ENCODE measurements around the gene KANSL2.
"Not testable (repeated sequence)": the region's sequence is repeated elsewhere in the genome, so short reads cannot be mapped to it uniquely, and the experiment has no call there.

KANSL2 gene, protein sequence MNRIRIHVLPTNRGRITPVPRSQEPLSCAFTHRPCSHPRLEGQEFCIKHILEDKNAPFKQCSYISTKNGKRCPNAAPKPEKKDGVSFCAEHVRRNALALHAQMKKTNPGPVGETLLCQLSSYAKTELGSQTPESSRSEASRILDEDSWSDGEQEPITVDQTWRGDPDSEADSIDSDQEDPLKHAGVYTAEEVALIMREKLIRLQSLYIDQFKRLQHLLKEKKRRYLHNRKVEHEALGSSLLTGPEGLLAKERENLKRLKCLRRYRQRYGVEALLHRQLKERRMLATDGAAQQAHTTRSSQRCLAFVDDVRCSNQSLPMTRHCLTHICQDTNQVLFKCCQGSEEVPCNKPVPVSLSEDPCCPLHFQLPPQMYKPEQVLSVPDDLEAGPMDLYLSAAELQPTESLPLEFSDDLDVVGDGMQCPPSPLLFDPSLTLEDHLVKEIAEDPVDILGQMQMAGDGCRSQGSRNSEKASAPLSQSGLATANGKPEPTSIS

DNA sequence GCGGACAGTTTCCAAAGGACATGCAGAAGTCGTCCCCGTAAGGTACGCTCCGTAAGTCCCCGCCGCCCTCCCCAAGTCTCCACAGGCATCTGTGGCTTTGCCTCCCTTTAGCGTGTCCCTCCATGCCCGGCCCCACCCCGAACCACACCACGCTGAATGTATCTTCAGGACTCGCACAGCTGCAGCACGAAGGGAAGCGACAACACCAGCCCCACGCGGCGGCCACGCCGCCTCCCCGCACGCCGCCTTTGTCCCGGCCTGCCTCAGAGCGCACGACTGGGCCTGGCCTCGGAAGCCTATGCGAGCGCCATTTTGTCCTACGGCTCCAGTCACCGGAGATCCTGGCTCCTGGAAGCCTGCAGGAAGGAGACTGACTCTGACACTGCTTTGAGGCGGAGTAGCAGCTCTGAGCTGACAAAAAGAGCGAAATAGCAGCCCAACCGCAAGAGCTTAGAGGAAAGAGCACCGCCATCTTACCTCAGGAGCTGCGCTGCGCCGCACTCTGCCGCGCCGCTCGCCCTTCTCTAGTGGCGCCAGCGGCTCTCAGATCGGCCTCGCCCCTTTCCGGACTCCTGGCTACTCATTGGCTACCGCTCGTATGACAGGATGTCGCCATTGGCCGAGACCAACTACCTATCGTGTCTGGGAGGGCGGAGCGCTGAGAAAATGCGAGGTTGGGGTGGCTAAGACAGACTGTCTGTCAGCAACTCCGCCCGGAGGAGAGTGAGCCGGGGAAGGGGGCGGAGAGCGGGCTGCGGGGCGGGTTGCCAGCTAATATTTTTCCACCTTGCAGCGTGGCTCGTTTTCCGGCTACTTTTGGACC is at the start of gene KANSL2:
KANSL2 (minus strand) TSS at position 529 of the 823 bp plus-strand sequence. CDS start 606 bp downstream, outside the sequence.
- DNase-seq: peak; percentile 97

DNA sequence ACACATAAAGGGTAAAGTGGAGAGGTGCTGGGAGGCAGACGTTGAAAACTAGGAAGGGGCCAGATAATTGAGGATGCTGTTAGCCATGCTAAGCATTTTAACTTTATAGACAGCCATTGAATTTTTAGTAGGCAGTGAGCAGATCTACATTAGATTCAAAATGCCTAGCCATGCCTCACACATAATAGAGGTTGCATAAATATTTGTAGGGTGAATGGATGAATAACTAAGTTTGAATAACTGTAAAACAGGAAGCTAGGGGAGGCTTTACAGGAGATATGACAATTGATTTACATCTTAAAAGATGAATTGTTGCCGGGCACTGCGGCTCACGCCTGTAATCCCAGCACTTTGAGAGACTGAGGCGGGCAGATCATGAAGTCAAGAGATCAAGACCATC is 46.8 kb upstream of the KANSL2 start:
- DNase-seq: no peak

DNA sequence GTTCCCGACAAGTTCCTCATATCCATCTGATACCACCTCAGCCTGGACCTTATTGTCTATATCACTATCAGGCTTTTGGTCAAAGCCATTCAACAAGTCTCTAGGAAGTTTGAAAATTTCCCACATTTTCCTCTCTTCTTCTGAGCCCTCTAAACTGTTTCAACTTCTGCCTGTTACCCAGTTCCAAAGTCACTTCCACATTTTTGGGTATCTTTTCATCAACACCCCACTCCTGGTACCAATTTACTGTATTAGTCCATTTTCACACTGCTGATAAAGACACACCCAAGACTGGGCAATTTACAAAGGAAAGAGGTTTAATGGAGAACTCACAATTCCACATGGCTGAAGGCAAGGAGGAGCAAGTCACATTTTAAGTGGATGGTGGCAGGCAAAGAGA is 38.7 kb upstream of the KANSL2 start:
- DNase-seq: not testable (repeated sequence)

DNA sequence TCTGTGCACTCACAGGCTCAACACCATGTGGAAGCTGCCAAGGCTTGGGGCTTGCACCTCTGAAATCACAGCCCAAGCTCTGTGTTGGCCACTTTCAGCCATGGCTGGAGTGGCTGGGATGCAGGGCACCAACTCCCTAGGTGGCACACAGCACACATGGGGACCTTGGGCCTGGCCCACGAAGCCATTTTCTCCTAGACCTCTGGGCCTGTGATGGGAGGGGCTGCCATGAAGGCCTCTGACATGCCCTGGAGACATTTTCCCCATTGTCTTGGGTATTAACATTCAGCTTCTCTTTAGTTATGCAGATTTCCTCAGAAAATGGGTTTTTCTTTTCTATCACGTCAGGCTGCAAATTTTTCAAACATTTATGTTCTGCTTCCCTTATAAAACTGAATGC is 38.1 kb upstream of the KANSL2 start:
- not testable (repeated sequence) for DNase-seq

DNA sequence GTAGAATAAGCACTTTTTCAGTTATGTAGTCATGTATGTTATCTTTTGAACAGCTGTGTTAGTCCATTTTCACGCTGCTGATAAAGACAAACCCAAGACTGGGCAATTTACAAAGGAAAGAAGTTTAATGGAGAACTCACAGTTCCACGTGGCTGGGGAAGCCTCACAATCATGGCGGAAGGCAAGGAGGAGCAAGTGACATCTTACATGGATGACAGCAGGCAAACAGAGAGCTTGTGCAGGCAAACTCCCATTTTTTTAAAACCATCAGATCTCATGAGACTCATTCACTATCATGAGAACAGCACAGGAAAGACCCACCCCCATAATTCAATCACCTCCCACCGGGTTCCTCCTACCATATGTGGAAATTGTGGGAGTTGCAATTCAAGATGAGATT is 37.0 kb upstream of the KANSL2 start:
- DNase-seq: not testable (repeated sequence)

DNA sequence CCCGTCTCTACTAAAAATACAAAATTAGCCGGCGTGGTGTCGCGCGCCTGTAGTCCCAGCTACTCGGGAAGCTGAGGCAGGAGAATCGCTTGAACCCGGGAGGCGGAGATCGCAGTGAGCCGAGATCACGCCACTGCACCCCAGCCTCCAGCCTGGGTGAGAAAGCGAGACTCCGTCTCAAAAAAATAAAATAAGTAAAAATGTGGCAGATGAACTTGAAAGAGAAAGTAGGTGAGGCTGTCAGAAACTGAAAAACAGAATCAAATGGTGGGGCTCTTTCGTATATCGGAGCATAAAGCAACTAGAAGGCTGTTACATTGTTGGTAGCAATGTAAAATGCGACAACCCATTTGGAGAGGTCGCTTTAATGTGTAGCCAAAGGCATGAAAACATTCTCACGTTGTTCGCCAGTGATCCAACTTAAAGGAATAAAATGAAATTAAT is 35.2 kb upstream of the KANSL2 start:
- DNase-seq: no peak

DNA sequence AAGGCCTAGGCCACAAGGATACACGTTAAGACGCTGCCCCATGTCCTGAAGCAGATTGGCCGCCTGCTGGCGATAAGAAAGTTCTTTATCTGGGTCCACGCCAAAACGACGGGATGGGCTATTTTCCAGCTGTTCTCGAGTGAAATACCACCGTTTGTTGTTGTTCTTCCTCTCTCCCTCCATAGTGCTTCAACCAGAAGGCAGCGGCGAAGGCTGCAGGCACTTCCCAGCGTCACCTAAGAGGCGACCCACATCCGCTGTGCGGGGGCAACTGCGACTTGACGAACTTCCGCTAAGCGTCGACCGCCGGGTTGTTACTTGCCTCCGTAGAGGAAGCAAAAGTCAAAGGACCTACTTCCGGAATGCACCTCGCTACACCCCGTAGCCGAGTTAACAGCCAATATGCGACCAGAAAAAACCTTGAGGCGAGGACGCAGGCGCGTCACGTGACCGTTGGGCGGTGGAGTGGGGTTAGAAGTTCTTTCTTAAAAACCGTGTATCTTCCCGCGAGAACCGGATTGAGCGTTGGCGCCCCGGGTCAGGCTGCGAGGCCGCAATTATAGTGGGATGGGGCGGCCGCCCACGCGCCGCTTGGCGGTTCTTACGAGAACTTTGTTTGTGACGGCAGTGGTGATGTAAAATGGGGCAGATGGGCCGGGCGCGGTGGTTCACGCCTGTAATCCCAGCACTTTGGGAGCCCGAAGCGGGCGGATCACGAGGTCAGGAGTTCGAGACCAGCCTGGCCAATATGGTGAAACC is 34.6 kb upstream of the KANSL2 start, which contains the start of gene CCNT1:
CCNT1 (minus strand) TSS at position 215 of the 759 bp plus-strand sequence; CDS start at position 183, 32 bp downstream.
- DNase-seq: peak; percentile 99

DNA sequence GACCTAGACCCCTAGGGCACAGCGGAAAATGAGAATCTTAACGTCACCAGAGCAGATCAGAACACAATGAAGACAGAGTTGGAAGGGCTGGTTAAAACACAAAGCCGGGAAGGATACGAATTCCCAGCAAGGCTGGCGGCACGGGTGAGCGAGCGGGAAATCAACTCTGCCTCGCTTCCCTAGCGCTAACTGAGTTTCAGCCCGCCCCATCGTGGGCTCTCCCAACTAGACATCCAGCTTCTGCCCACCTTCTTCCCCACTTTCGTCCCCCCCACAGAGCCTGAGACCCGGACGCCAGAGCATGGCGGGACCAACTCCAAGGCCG is 34.1 kb upstream of the KANSL2 start:
- DNase-seq: no peak

DNA sequence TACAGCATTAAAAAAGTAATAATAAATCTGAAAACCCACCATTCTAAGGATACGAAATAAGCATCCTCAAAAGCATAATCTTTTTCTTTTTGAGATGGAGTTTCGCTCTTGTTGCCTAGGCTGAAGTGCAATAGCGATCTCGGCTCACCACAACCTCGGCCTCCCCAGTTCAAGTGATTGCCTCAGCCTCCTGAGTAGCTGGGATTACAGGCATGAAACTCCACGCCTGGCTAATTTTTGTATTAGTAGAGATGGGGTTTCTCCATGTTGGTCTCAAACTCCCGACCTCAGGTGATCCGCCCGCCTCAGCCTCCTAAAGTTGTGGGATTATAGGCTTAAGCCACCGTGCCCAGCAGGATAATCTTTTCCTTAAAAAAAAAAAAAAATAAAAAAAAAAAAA is 30.2 kb upstream of the KANSL2 start:
- no peak for DNase-seq

DNA sequence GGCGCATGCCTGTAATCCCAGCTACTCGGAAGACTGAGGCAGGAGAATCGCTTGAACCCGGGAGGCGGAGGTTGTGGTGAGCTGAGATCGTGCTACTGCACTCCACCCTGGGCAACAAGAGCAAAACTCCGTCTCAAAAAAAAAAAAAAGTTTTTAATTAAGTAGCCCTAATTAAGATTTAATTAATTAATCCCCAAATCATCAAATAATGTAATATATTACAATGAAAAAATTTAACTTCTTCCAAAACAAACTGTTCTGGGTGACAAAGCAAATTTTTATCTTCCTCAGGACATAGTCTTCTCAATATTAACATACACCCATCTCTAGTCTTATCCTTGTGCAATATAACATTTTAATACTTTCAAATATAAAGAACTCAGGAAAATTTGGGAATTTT is 16.8 kb upstream of the KANSL2 start:
- DNase-seq: not testable (repeated sequence)

DNA sequence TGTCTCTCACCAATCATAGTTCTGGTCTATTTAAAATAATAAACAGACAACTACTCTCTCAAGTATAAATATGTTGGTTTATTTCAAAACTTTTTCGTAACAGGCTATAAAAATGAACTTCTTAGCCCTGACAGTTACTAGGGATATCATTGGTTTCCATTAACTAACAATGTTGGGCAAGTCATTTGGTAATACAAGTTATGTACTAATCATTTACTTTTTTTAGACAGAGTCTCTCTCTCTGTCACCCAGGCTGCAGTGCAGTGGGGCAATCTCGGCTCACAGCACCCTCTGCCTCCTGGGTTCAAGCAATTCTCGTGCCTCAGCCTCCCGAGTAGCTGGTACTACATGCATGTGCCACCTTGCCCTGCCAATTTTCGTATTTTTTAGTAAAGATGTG is 14.6 kb upstream of the KANSL2 start:
- no peak for DNase-seq

DNA sequence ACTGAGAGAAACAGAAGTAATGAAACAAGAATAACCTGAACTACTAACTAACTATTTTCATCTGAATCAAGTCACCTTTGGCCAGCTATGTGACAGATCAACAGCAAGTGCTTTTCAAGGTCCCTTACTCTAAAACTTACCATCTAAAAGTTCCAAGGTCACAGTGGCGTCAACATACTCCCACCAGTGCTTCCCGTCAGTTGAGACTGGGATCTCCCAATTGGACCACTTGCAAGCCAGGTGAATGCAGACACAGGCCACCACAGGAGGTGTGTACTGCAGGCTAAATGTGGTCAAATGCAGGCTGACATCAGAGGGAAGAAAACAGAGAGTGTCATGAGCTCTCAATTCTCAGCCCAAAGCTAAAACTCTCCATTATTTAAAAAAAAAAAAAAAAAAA is 13.8 kb upstream of the KANSL2 start:
- DNase-seq: no peak

DNA sequence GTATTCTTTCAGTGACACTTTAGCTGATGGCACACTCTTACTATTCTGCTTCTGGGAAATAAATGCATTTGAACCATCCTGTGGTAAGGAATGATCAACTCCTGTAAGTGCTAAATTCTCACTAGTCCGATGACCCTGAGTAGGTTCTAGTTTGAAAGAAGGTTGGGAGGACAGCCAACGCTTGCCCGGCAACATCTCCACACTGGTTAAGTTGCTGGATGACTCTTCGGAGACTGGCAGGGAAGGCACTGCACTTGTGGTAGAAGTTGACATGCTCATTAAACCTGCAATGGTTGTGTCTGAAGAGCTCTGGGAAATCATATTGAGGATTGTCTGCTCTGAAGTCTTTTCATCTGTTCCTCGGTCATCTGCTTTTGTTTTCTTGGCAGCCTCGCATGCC is 12.0 kb upstream of the KANSL2 start:
- no peak for DNase-seq

DNA sequence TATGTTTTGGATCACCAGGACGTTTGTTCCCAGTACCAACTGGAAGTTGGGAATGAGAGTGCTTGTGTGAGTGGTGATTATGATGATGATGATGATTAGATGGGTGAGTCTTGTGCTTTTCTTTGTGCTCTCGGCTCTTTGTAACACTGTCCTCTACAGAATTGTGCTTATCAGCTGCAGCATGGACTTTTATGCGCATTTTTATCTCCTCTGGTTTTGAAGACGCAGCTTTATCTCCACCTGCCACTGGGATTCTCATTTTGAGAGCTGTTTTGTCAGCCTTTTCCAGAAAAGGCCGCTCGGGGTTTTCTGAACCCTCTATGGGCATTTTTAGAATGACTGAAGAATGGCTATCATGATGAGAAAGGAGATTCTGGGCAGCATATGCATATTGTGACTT is 11.5 kb upstream of the KANSL2 start:
- no peak for DNase-seq

DNA sequence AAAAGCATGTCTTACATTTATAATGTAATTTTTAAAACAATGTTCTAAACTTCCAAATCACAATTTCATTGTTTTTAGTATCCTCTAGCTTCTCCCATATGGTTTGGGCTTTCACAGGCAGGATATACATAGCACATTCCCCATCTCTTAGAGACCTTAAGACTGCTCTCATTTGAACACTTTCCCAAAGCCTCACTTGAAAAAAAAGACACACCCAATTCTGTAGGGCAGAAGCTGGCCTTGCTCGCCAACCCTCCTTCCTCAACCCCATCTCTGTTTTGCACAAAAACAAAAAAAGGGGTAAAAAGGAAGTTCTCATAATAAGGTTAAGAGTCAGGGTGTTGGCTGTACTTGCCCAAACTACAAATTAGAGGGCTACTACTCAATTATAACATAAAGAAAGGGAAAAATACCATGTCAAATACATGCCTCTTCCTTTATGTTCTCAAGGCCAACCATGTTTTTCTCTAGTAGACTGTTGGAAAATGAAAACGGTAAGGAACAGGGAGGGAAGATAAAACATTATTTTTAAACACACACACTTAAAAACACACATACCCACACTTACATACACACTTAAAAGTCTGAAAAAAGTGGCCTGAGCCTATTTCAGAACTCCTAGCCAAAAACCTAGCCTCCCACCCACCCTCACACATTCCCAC is 9.9 kb upstream of the KANSL2 start:
- DNase-seq: no peak

DNA sequence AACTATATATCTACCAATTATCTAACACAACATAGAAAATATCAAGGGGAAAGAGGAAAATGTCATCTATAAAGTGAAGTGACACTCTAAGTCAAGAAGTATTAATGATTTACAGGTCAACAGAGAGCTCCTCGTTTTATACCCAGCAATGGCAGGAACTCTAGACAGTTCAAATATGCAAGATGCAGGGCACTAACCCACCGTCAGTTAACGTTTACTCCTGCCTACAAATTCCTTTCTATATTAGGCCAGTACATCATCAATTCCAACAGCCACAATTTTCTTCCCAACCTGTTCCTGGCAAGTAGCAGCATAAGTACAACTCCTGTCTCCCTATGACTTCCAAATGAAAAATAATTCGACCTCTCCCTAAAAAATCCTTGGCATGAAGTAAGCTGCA is 9.0 kb upstream of the KANSL2 start:
- no peak for DNase-seq

DNA sequence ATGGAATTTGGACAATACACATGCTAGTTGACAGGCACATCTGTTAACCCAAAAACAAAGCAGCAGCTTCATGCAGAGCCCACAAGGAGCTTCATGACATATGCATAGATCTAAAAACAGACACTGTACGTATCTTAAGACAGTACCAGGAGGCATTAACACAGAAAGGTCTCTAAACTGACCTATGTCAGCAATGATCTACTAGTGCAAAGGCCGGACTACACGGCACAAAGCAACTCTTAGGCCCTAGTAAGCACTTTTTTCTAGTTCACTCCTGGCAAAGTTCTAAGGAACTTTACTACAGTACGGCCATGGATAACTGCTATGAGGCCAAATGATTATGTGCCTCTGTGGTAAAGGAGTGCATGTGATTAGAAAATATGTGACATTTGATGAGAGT is 8.4 kb upstream of the KANSL2 start:
- DNase-seq: no peak

DNA sequence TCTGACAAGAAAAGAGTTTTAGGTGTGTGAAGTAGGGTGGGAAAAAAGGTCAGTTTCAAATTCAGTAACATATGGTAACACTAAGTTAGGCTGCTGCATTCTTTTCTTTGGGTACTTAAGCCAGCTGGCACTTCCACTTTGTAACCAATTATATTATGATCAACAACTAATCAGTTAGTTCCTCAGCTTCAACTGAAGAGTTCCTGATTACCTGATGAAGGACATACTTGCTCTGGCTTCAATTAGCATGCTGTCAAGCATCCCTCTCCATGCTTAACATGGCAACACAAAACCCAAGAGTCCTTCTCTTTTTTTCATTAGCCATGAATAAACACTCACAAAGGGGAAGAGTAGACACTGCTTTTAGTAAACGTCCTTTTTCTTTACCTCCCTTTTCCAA is 6.8 kb upstream of the KANSL2 start:
- no peak for DNase-seq

DNA sequence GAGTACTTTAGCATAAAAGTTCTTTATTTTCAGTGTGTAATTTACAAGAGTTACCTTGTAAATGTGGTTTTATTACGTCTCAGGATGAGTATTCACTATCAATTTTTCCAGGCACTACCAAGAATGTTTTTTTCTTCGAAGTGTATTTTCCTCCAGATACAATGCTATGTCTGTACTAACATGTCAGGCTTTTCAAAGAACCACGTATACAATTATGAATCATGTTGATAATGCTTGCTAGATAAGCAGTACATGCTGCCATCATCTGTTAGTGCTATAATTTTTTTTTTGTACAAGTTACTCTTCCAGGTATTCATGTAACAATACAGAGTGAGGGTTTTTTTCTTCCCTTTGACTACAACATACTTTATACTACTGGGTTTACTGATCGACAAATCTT is 5.6 kb upstream of the KANSL2 start:
- no peak for DNase-seq

DNA sequence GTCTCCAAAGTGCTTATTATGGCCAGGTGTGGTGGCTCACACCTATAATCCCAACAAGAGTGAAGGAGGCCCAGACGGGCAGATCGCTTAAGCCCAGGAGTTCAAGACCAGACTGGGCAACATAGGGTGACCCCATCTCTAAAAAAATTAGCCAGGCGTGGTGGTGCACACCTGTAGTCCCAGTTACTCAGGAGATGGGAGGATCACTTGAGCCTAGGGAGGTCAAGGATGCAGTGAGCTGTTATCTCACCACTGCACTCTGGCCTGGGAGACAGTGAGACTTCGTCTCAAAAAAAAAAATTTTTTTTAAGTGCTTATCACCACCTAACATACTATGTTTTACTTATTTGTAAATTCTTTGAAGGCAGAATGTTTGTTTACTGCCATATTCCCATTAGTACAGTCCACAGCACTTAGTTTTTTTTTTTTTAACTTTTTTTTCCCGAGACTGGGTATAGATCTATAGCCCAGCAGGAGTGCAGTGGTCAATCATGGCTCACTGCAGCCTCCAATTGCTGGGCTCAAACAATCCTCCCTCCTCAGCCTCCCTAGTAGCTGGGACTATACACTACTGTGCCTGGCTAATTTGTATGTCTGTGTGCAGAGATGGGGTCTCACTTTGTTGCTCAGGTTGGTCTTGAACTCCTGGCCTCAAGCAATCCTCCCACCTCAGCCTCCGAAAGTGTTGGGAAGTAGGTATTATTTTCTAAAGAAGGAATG is 4.7 kb upstream of the KANSL2 start:
- no peak for DNase-seq

DNA sequence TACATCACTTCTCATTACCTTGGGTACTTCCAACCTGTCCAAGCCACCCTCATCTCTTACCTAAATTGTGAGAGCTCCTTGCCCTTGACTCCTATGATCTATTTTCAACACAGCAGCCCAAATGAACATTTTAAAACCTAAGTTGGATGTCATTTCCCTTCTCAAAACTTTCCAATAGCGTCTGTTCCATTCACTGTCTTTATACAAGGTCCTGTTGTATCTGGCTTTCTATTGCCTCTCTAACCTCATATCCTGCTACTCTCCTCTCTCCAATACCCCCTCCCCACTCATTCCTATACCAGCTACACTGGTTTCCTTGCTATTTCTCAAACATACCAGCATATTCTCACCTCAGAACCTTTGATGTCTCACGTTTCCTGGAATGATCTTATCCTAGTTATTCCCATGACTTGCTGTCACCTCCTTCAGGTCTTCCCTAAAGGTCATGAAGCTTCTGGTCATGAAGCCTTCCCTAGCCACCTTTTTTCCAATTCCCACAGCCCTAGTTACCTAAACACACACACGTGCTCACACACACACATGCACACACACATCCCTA is 4.1 kb upstream of the KANSL2 start:
- DNase-seq: no peak

DNA sequence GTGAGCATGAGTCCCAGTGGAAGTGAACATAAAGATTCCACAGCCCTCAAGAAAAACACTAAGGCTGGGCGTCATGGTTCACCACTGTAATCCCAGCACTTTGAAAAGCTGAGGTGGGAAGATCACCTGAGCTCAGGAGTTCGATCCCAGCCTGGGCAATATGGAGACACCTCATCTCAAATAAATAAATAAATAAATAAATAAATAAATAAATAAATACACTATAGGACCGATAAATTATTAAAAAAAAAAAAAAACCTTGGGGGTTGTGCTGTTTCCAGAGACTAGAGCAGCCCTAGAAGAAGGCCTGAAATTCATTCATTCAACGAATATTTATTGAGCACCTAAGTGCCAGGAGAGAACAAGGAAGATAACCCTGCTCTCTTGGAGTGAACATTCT is 1.5 kb upstream of the KANSL2 start:
- no peak for DNase-seq
